Gastroesophageal sphincter (tissue), 4 donors: ENCODE measurements around the gene GAPT. TPM values are rescaled to one million over a fixed set of nuclear protein-coding genes. Genes with fewer than 3 reads are reported as not detected.
A peak's percentile ranks its signal among the peaks of the same experiment; 100 is the strongest.

Source experiments
- ATAC-seq: fragments of 150-250 bp; one replicate; pipeline ENCODE4 v1.9.1; 2016; ENCODE audit warnings: mild to moderate bottlenecking, moderate library complexity
- H3K27ac ChIP-seq, 4 donors: fragments of 200-600 bp; sonication (generic) in 3 of 4; 1 replicate in 3 of 4; 2 replicates in 1 of 4; pipeline ENCODE4 v1.5.1; 2016 to 2019
- H3K27me3 ChIP-seq: fragments of 200-600 bp; sonication (generic); one replicate; pipeline ENCODE4 v1.5.1; 2019
- H3K36me3 ChIP-seq, 2 donors: fragments of 200-600 bp; sonication (generic); one replicate each; pipeline ENCODE4 v1.5.1; 2019; ENCODE audit warnings: control low read depth in 1 of 2
- H3K4me1 ChIP-seq, 3 donors: fragments of 200-600 bp; sonication (generic); 1 replicate in 2 of 3; 2 replicates in 1 of 3; pipeline ENCODE4 v1.5.1; 2016 to 2019; ENCODE audit warnings: control low read depth in 2 of 3
- H3K4me3 ChIP-seq, 2 donors: fragments of 200-600 bp; sonication (generic); one replicate each; pipeline ENCODE4 v1.5.1; 2019; ENCODE audit warnings: mild to moderate bottlenecking in 1 of 2, moderate library complexity in 1 of 2
- H3K9me3 ChIP-seq, 3 donors: fragments of 200-600 bp; sonication (generic); one replicate each; pipeline ENCODE4 v1.5.1; 2017 to 2019; ENCODE audit warnings: control low read depth in 2 of 3
- CTCF ChIP-seq, 4 experiments: fragments of 200-600 bp in 2 of 4; fragments of 450-650 bp in 2 of 4; sonication (generic) in 1 of 4; IDR thresholded peaks; one replicate each; pipeline ENCODE4 v1.5.1; 2017 to 2019; ENCODE audit warnings: antibody characterized with exemption in 4 of 4, mild to moderate bottlenecking in 2 of 4, moderate library complexity in 2 of 4
- EP300 ChIP-seq: sonication (generic); formaldehyde crosslinking; IDR thresholded peaks from one replicate; pipeline ENCODE4 v1.6.1; 2017; ENCODE audit warnings: antibody characterized with exemption, mild to moderate bottlenecking
- POLR2A ChIP-seq, 2 donors: fragments of 450-650 bp; IDR thresholded peaks; one replicate each; pipeline ENCODE4 v1.6.1; 2017; ENCODE audit warnings: antibody characterized with exemption in 2 of 2, mild to moderate bottlenecking in 2 of 2, moderate library complexity in 1 of 2
- POLR2AphosphoS5 ChIP-seq: sonication (generic); formaldehyde crosslinking; IDR thresholded peaks from one replicate; pipeline ENCODE4 v1.6.1; 2017; ENCODE audit warnings: antibody characterized with exemption
- WGBS, 2 donors: methylation state at CpG; one replicate each; pipeline ENCODE4 v1.1.5; 2018; ENCODE audit warnings: low coverage in 1 of 2; 5-methylcytosine and 5-hydroxymethylcytosine counted together
- total RNA-seq, 4 donors: library from RNA; depleted of rRNA; stranded (reverse); fragments of >200 nt; gene quantifications; one replicate each; pipeline ENCODE4 v1.1.0, GENCODE V29; 2016

GAPT gene
- total RNA-seq, 4 donors from 2014 or later: 0.50 to 2.4 (median 2.2) TPM; not detected in 1

GRCh38 chr5:58457050-58457449, 34.2 kb upstream of the GAPT start:
- H3K27ac ChIP-seq: no peak overlapping the region

DNA sequence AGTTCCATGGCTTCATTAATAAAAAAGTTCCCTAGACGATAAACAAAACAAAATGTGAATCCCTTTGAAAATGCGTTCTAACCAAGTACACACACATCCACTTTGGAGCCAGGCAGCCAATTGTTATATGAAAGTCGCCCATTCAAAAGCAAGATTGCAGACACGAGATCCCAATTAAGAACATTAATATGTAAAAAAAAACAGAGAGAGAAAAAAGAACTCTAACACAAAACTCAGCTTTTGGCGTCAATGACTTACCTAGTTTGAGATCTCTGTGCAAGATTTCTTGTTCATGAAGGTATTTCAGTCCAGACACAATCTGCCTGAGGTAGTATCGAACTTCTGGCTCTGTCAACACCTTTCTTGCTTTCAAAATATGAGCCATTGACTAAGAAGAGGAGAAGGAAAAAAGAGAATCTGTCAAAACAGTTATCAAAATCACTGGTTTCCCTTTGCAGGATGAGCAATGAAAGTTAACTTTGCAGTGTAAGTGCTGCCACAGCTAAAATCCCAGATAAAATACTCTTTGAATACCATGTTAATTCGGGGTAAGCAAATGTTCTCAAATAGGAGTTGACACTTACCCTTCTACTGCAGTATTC, 33.0 kb upstream of the GAPT start:
- ATAC-seq: no peak
- Histone ChIP-seq H3K36me3 (peaks cover 0 to 27% of the 10 kb centered on the region in 2 donors), H3K4me1 (peaks cover 0 to 33% (median 0%) of the 10 kb centered on the region in 3 donors), H3K4me3 (peak overlapping the region; percentile 63 to 84), H3K27ac (peak overlapping the region in 2 of 4 donors; percentile 21 to 96), H3K27me3 (no peaks in the 10 kb centered on the region), H3K9me3 (no peaks in the 10 kb centered on the region)
- TF ChIP-seq CTCF (IDR thresholded peaks at IDR 0.05): no peak
- no peak for TF ChIP-seq POLR2AphosphoS5
- no peak for TF ChIP-seq EP300
- TF ChIP-seq POLR2A (IDR thresholded peaks at IDR 0.05): no peak
- WGBS, 2 donors: 52 to 56% methylated on average over 6 to 7 of the region's 7 CpGs

More at GRCh38 chr5:58457050-58457449, 34.2 kb upstream of the GAPT start:
- H3K9me3 ChIP-seq: no peaks in the 10 kb centered on the region
- peak overlapping the region in 1 of 2 donors; percentile 84 for H3K4me3 ChIP-seq
- peaks cover 0 to 27% (median 0%) of the 10 kb centered on the region in 3 donors for H3K4me1 ChIP-seq
- H3K36me3 ChIP-seq: peaks cover 0 to 29% of the 10 kb centered on the region in 2 donors
- WGBS, 2 donors: 63 to 77% methylated on average over 4 of the region's 4 CpGs
- no peaks in the 10 kb centered on the region for H3K27me3 ChIP-seq
- no peak for TF ChIP-seq CTCF (IDR thresholded peaks at IDR 0.05)
- no peak for TF ChIP-seq POLR2AphosphoS5
- TF ChIP-seq POLR2A (IDR thresholded peaks at IDR 0.05): no peak
- TF ChIP-seq EP300: no peak
- no peak for ATAC-seq

GRCh38 chr5:58458743-58459145, 32.5 kb upstream of the GAPT start:
- ATAC-seq: no peak
- Histone ChIP-seq H3K9me3 (no peaks in the 10 kb centered on the region), H3K27me3 (no peaks in the 10 kb centered on the region), H3K4me1 (peaks cover 0 to 33% (median 0%) of the 10 kb centered on the region in 3 donors), H3K36me3 (peaks cover 0 to 23% of the 10 kb centered on the region in 2 donors), H3K4me3 (peak overlapping the region; percentile 63 to 84), H3K27ac (peak overlapping the region in 2 of 4 donors; percentile 96 to 97)
- no peak for TF ChIP-seq POLR2AphosphoS5
- no peak for TF ChIP-seq CTCF (IDR thresholded peaks at IDR 0.05)
- no peak for TF ChIP-seq POLR2A (IDR thresholded peaks at IDR 0.05)
- TF ChIP-seq EP300: no peak
- 13 to 18% methylated on average over 8 to 9 of the region's 9 CpGs for WGBS, 2 donors

DNA sequence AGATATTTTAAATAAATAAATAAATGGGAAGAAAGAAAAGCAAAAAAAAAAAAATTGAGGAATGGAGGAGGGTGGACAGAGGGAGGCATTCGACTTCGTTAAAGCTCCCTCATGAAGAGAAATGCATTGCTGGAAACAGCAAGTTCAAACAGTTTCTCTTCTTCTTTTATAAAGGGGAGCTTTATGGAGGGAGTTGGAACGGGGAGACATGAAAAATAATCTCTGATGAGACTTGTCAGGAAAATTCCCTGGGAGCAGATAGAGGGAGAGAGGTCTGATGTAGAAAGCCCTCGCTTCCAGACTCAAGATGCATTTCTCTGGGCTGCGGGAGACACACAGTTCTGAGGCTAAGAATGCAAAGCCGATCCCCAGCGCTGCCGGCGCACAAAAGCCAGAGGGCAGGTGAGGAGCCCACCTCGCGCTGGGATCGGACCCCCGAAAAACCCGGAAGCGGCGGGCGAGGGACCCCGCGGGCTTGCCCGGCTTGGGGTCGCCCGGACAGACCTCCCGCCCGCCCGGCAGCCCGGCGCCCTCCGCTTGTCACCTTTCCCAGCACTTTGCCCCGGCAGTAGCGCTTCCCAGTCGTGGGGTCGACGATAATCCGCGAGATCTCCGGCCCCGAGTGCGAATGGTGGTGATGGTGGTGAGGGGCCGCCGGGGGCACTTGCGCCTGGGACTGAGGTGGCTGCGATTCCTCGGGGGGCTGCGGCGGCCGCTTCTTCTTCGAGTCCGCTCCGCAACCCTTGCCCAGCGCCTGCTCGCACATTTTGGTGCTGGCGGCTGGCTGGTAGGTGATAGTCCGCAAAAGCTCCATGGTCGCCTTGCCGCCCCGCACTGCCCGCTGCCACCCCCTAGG, 31.9 kb upstream of the GAPT start:
- Histone ChIP-seq H3K9me3 (no peaks in the 10 kb centered on the region), H3K27ac (peak overlapping the region; percentile 89 to 97 (median 96)), H3K4me3 (peak overlapping the region; percentile 63 to 84), H3K4me1 (peaks cover 0 to 29% (median 0%) of the 10 kb centered on the region in 3 donors), H3K27me3 (no peaks in the 10 kb centered on the region), H3K36me3 (peaks cover 0 to 17% of the 10 kb centered on the region in 2 donors)
- no peak for ATAC-seq
- TF ChIP-seq EP300: no peak
- TF ChIP-seq POLR2AphosphoS5: no peak
- TF ChIP-seq CTCF (IDR thresholded peaks at IDR 0.05): no peak
- TF ChIP-seq POLR2A (IDR thresholded peaks at IDR 0.05): no peak
- 2 to 4% methylated on average over 4 to 7 of the region's 57 CpGs for WGBS, 2 donors
